GM19438 (cell line): ENCODE results near the gene OSBPL3.

ENCODE experiments used
- ATAC-seq: cut with Tn5 transposase; IDR thresholded peaks from one replicate; pipeline ENCODE4 v1.9.1; 2021; ENCODE audit warnings: low read depth; ENCODE audit not compliant: unreplicated experiment

OSBPL3 gene

GRCh38 chr7:24903559-24903958 lies 76.4 kb downstream of the OSBPL3 start:
- no peak for ATAC-seq

- no peak for ATAC-seq
Measured at GRCh38 chr7:24902931-24903330, 77.0 kb downstream of the OSBPL3 start.

- no peak for ATAC-seq
Measured at GRCh38 chr7:24902276-24902675, 77.7 kb downstream of the OSBPL3 start.

- ATAC-seq, result peak; percentile 65
Measured at GRCh38 chr7:24899905-24900304, 80.1 kb downstream of the OSBPL3 start.

GRCh38 chr7:24899161-24899560 lies 80.8 kb downstream of the OSBPL3 start:
- no peak for ATAC-seq

GRCh38 chr7:24898691-24899090 lies 81.3 kb downstream of the OSBPL3 start:
- no peak for ATAC-seq

GRCh38 chr7:24896031-24896501 lies 83.9 kb downstream of the OSBPL3 start:
- peak; percentile 40 for ATAC-seq

- ATAC-seq, result no peak
Measured at GRCh38 chr7:24894429-24895221, 85.4 kb downstream of the OSBPL3 start.

- no peak for ATAC-seq
Measured at GRCh38 chr7:24891311-24891735, 88.7 kb downstream of the OSBPL3 start.

GRCh38 chr7:24889611-24890010 lies 90.4 kb downstream of the OSBPL3 start:
- ATAC-seq, result no peak

GRCh38 chr7:24888653-24889052 lies 91.3 kb downstream of the OSBPL3 start:
- no peak for ATAC-seq

- ATAC-seq, result no peak
Measured at GRCh38 chr7:24885716-24886115, 94.3 kb downstream of the OSBPL3 start.

- no peak for ATAC-seq
Measured at GRCh38 chr7:24885305-24885704, 94.7 kb downstream of the OSBPL3 start.

GRCh38 chr7:24884401-24884800 lies 95.6 kb downstream of the OSBPL3 start:
- ATAC-seq, result no peak

- ATAC-seq, result no peak
Measured at GRCh38 chr7:24883622-24884013, 96.4 kb downstream of the OSBPL3 start.

GRCh38 chr7:24882989-24883621 lies 96.9 kb downstream of the OSBPL3 start:
- ATAC-seq, result no peak

GRCh38 chr7:24881623-24882022 lies 98.4 kb downstream of the OSBPL3 start:
- no peak for ATAC-seq

- ATAC-seq, result no peak
Measured at GRCh38 chr7:24880886-24881285, 99.1 kb downstream of the OSBPL3 start.

GRCh38 chr7:24879291-24879690 lies 100.7 kb downstream of the OSBPL3 start:
- no peak for ATAC-seq

GRCh38 chr7:24877790-24878311 lies 102.1 kb downstream of the OSBPL3 start:
- ATAC-seq, result peak; percentile 94

- no peak for ATAC-seq
Measured at GRCh38 chr7:24874791-24875190, 105.2 kb downstream of the OSBPL3 start.

GRCh38 chr7:24873944-24874343 lies 106.0 kb downstream of the OSBPL3 start:
- no peak for ATAC-seq
